Mesenchymal stem cell (in vitro differentiated cells and primary cell): ENCODE data around the gene CYTH1.

Source experiments
- DNase-seq: peaks from one replicate; pipeline ENCODE4 v3.0.0-alpha.2; 2013
- H2AFZ ChIP-seq: one replicate; pipeline ENCODE4 v1.6.1; 2013; ENCODE audit warnings: low read depth, mild to moderate bottlenecking, control low read depth, inconsistent platforms, low read length, moderate library complexity
- H2AK5ac ChIP-seq: 2 replicates; pipeline ENCODE4 v1.6.1; 2013; ENCODE audit warnings: low read length, moderate library complexity, mild to moderate bottlenecking, inconsistent platforms; ENCODE audit not compliant: severe bottlenecking
- H2BK120ac ChIP-seq: one replicate; pipeline ENCODE4 v1.6.1; 2013; ENCODE audit warnings: low read depth, mild to moderate bottlenecking, inconsistent platforms, low read length, moderate library complexity
- H2BK12ac ChIP-seq, 2 experiments: one replicate each; pipeline ENCODE4 v1.6.1; 2013; ENCODE audit warnings: inconsistent platforms in 2 of 2, low read length in 2 of 2, mild to moderate bottlenecking in 2 of 2, moderate library complexity in 2 of 2, control low read depth in 1 of 2
- H2BK15ac ChIP-seq: one replicate; pipeline ENCODE4 v1.6.1; 2013; ENCODE audit warnings: mild to moderate bottlenecking, low read depth, inconsistent platforms; ENCODE audit not compliant: poor library complexity, severe bottlenecking
- H2BK5ac ChIP-seq: 2 replicates; pipeline ENCODE4 v1.6.1; 2013; ENCODE audit warnings: low read depth, mild to moderate bottlenecking, low read length, control low read depth, inconsistent platforms; ENCODE audit not compliant: poor library complexity, severe bottlenecking
- H3K14ac ChIP-seq, 2 experiments: one replicate each; pipeline ENCODE4 v1.6.1; 2013; ENCODE audit warnings: inconsistent platforms in 2 of 2, low read length in 2 of 2, control low read depth in 1 of 2, mild to moderate bottlenecking in 1 of 2, moderate library complexity in 1 of 2
- H3K18ac ChIP-seq, 2 experiments: one replicate each; pipeline ENCODE4 v1.6.1; 2013; ENCODE audit warnings: inconsistent platforms in 2 of 2, low read length in 2 of 2, control low read depth in 1 of 2, low read depth in 1 of 2, mild to moderate bottlenecking in 1 of 2
- H3K23ac ChIP-seq, 2 experiments: one replicate each; pipeline ENCODE4 v1.6.1; 2013; ENCODE audit warnings: inconsistent platforms in 2 of 2, low read length in 2 of 2, mild to moderate bottlenecking in 2 of 2, moderate library complexity in 2 of 2, control low read depth in 1 of 2
- H3K27ac ChIP-seq: 2 replicates; pipeline ENCODE4 v1.5.1; 2013; ENCODE audit warnings: mild to moderate bottlenecking, moderate library complexity, low read length, control low read depth, inconsistent platforms; ENCODE audit not compliant: poor library complexity, severe bottlenecking
- H3K27me3 ChIP-seq, 2 experiments: 2 replicates each; pipeline versions ENCODE4 v1.6.1 to v1.7.0; 2013; ENCODE audit warnings: low read length in 2 of 2, mild to moderate bottlenecking in 2 of 2, moderate library complexity in 2 of 2, control low read depth in 1 of 2, inconsistent platforms in 1 of 2; ENCODE audit not compliant: control insufficient read depth in 1 of 2, insufficient read depth in 1 of 2
- H3K36me3 ChIP-seq, 2 experiments: 2 replicates each; pipeline versions ENCODE4 v1.6.1 to v1.7.0; 2013; ENCODE audit warnings: low read length in 2 of 2, control low read depth in 1 of 2, inconsistent platforms in 1 of 2, low read depth in 1 of 2, mild to moderate bottlenecking in 1 of 2; ENCODE audit not compliant: insufficient read depth in 2 of 2, control insufficient read depth in 1 of 2
- H3K4ac ChIP-seq, 2 experiments: one replicate each; pipeline ENCODE4 v1.6.1; 2013; ENCODE audit warnings: inconsistent platforms in 2 of 2, low read length in 2 of 2, mild to moderate bottlenecking in 2 of 2, moderate library complexity in 2 of 2, control low read depth in 1 of 2, low read depth in 1 of 2
- H3K4me1 ChIP-seq: 2 replicates; pipeline ENCODE4 v1.6.1; 2013; ENCODE audit warnings: low read depth, low read length, control low read depth; ENCODE audit not compliant: control insufficient read depth, insufficient read depth
- H3K4me2 ChIP-seq: 2 replicates; pipeline ENCODE4 v1.6.1; 2013; ENCODE audit warnings: low read length, mild to moderate bottlenecking, inconsistent platforms; ENCODE audit not compliant: poor library complexity, severe bottlenecking
- H3K4me3 ChIP-seq, 2 experiments: 2 replicates each; pipeline versions ENCODE4 v1.5.1 to v1.7.0; 2013; ENCODE audit warnings: low read length in 2 of 2, mild to moderate bottlenecking in 2 of 2, control low read depth in 1 of 2, low read depth in 1 of 2; ENCODE audit not compliant: insufficient read depth in 1 of 2
- H3K79me1 ChIP-seq: replicated peaks from 2 replicates; pipeline ENCODE4 v1.6.1; 2013; ENCODE audit warnings: mild to moderate bottlenecking, control low read depth, low read length, inconsistent platforms; ENCODE audit not compliant: poor library complexity, severe bottlenecking
- H3K9ac ChIP-seq: 2 replicates; pipeline ENCODE4 v1.7.0; 2013; ENCODE audit warnings: mild to moderate bottlenecking, low read length, moderate library complexity
- H3K9me3 ChIP-seq: 2 replicates; pipeline ENCODE4 v1.7.0; 2013; ENCODE audit warnings: mild to moderate bottlenecking, low read length; ENCODE audit not compliant: control insufficient read depth
- H4K8ac ChIP-seq: one replicate; pipeline ENCODE4 v1.6.1; 2013; ENCODE audit warnings: inconsistent platforms, mild to moderate bottlenecking, low read length, moderate library complexity
- H4K91ac ChIP-seq: one replicate; pipeline ENCODE4 v1.6.1; 2013; ENCODE audit warnings: mild to moderate bottlenecking, low read length, inconsistent platforms
- WGBS: methylation state at CpG from one replicate; pipeline ENCODE4 v1.1.7; 2013; ENCODE audit warnings: mixed read lengths; 5-methylcytosine and 5-hydroxymethylcytosine counted together

The CYTH1 gene

DNA sequence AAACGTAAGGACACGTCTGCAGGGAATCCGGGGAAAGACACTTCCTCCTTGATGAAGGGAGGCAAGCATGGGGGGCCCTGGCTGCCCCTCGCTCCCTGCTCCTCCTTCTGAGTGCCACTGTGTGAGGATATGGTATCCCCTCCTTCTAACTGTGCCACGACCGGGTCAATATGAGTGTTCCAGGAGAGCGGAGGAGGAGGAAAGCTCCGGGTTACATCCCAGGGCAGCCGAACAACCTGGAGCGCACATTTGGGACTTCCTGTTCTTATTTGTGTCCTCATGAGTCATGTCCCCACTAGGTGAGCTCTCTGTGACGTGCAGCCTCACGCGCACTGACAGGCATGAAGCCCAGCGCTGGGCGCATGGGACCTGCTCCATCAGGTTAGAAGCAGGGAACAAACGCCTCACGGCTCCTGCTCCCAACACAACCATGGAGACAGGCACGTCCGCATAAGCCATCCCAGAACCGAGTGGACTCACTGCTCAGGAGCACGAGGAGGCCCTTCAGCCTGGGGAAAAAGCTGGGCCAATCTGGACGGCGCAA is 112.0 kb downstream of the CYTH1 start:
- Histone ChIP-seq H3K4ac (no peak overlapping the region), H2AFZ (no peak overlapping the region), H3K4me1 (peaks cover 7% of the 10 kb centered on the region), H3K79me1 (peaks cover 7% of the 10 kb centered on the region), H4K8ac (no peak overlapping the region), H3K27me3 (no peaks in the 10 kb centered on the region), H3K4me2 (no peak overlapping the region), H3K36me3 (peaks cover 22 to 27% of the 10 kb centered on the region in 2 experiments), H3K9ac (no peak overlapping the region), H3K14ac (no peak overlapping the region), H3K4me3 (no peak overlapping the region), H4K91ac (no peak overlapping the region), H2BK5ac (no peak overlapping the region), H2BK12ac (no peak overlapping the region), H2BK15ac (no peak overlapping the region), H3K9me3 (no peaks in the 10 kb centered on the region), H3K18ac (no peak overlapping the region), H3K23ac (no peak overlapping the region), H2BK120ac (no peak overlapping the region), H2AK5ac (no peak overlapping the region), H3K27ac (no peak overlapping the region)
- 97% methylated on average over 23 of the region's 23 CpGs for WGBS
- DNase-seq = no peak

DNA sequence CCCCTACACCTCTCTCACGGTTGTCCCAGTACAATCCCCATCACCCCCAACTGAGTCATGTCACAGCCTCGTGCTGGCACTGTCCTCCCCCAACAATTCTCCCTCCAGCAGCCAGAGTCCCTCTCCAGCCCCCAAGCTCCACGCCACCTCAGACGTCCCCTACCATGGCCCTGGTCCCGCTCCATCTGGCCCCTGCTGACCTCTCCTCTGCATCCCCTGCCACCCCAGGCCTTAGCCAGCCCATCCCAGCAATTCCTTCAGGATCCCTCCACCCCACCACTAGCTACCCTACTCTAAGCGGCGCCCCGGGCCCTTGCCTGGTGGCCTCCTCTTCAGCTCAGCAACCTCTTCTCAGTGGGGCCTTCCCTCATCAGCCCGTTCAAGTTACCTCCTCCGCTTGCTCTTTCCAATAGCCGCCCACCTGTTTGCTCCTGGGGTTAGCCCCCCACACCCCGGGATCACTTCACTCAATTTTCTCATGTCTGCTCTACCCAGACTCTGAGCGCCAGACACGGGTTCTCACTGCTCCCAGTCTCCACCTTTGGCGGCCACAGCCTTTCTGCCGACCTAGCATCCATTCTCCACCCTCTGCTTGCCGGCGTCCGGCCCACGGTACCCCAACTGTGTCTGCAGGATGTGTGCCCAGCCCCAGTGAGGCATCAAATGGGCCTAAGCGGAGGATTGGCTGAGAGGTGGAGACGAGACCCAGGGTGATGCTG is 112.7 kb downstream of the CYTH1 start:
- no peak overlapping the region for H3K27ac ChIP-seq
- no peak overlapping the region for H2BK12ac ChIP-seq
- no peak overlapping the region for H3K23ac ChIP-seq
- no peak overlapping the region for H3K4me2 ChIP-seq
- no peak overlapping the region for H2AK5ac ChIP-seq
- no peaks in the 10 kb centered on the region for H3K27me3 ChIP-seq
- no peak overlapping the region for H2AFZ ChIP-seq
- no peak overlapping the region for H4K91ac ChIP-seq
- H2BK120ac ChIP-seq = no peak overlapping the region
- no peak overlapping the region for H3K4me3 ChIP-seq
- peaks cover 10% of the 10 kb centered on the region for H3K4me1 ChIP-seq
- H4K8ac ChIP-seq = no peak overlapping the region
- H3K36me3 ChIP-seq = peaks cover 15 to 21% of the 10 kb centered on the region in 2 experiments
- H3K18ac ChIP-seq = no peak overlapping the region
- H3K79me1 ChIP-seq = peaks cover 3% of the 10 kb centered on the region
- H2BK5ac ChIP-seq = no peak overlapping the region
- H2BK15ac ChIP-seq = no peak overlapping the region
- 95% methylated on average over 22 of the region's 22 CpGs for WGBS
- H3K9ac ChIP-seq = no peak overlapping the region
- no peak overlapping the region for H3K4ac ChIP-seq
- no peaks in the 10 kb centered on the region for H3K9me3 ChIP-seq
- DNase-seq = no peak
- H3K14ac ChIP-seq = no peak overlapping the region

DNA sequence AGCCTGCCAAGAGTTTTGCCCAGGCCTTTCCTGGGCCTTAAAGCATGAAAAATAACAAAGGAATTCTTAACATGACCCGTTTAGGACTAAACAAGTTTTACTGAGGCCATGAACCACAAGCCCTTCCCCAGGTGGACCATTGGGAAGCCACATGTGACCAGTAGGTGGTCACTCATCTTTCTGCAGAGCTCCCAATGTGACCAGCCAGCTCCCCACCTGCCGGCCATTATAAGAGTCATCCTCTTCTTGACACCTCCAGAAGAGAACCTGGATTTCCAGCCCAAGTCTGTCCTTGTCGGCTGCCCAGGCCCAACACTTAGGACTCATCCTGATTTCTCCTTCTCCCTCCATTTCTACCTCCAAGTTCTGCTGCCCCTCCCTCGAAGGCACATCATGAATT is 113.2 kb downstream of the CYTH1 start:
- Histone ChIP-seq H3K14ac (no peak overlapping the region), H2BK15ac (no peak overlapping the region), H3K27me3 (no peaks in the 10 kb centered on the region), H3K4ac (no peak overlapping the region), H3K4me3 (no peak overlapping the region), H3K9me3 (no peaks in the 10 kb centered on the region), H2BK5ac (no peak overlapping the region), H3K4me2 (no peak overlapping the region), H3K4me1 (peaks cover 10% of the 10 kb centered on the region), H2BK12ac (no peak overlapping the region), H3K23ac (no peak overlapping the region), H2AK5ac (no peak overlapping the region), H4K91ac (no peak overlapping the region), H3K18ac (no peak overlapping the region), H2BK120ac (no peak overlapping the region), H2AFZ (no peak overlapping the region), H4K8ac (no peak overlapping the region), H3K9ac (no peak overlapping the region), H3K27ac (no peak overlapping the region), H3K36me3 (peaks cover 11 to 16% of the 10 kb centered on the region in 2 experiments), H3K79me1 (no peaks in the 10 kb centered on the region)
- DNase-seq = no peak
- 91% methylated on average over 4 of the region's 4 CpGs for WGBS

DNA sequence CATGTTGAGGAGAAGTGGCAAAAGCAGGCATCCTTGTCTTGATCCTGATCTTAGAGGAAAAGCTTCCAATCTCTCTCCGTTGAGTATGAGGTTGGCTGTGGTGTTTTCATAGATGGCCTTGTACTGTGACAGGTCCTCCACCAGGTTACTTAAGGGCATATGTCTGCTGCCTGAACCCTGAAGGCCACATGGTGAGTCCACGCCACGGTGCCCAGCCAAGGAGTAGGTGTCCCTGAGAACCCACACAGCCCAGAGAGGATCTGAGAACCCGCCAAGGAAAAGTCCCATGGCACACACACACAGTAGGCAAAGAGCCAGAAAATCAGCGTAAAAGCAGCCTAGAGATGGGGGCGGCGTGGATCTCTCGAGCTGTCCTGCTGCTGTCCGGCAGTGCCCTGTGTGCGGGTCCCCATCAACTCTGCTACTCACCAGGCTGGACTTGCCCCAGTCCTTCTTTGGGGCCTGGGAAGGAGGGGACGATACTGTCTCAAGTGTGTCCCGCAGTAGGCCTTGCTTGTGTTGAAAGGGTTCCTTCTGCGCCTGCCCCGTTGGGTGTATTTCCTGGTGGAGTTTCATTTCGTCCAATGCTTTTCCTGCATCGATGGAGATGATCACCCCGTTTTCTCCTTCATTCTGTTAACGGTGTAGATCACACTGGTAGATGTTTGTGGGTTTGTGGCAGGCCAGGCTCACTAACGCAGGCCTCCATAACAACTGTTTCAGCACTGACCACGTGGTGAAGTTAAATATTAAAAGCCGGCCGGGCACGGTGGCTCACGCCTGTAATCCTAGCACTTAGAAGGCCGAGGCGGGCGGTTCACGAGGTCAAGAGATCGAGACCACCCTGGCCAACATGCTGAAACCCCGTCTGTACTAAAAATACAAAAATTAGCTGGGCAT is 114.1 kb downstream of the CYTH1 start:
- no peak overlapping the region for H3K4me2 ChIP-seq
- H3K9me3 ChIP-seq = no peaks in the 10 kb centered on the region
- no peak overlapping the region for H3K23ac ChIP-seq
- H3K4me1 ChIP-seq = peaks cover 8% of the 10 kb centered on the region
- H4K91ac ChIP-seq = no peak overlapping the region
- H3K9ac ChIP-seq = no peak overlapping the region
- H2BK12ac ChIP-seq = no peak overlapping the region
- H3K36me3 ChIP-seq = peaks cover 4 to 11% of the 10 kb centered on the region in 2 experiments
- DNase-seq = no peak
- no peak overlapping the region for H3K18ac ChIP-seq
- H3K4ac ChIP-seq = no peak overlapping the region
- no peak overlapping the region for H2BK5ac ChIP-seq
- no peak overlapping the region for H4K8ac ChIP-seq
- no peak overlapping the region for H2AFZ ChIP-seq
- H3K14ac ChIP-seq = no peak overlapping the region
- H2BK15ac ChIP-seq = no peak overlapping the region
- no peak overlapping the region for H3K27ac ChIP-seq
- no peak overlapping the region for H2AK5ac ChIP-seq
- H3K4me3 ChIP-seq = no peak overlapping the region
- H3K27me3 ChIP-seq = no peaks in the 10 kb centered on the region
- no peaks in the 10 kb centered on the region for H3K79me1 ChIP-seq
- 98% methylated on average over 30 of the region's 30 CpGs for WGBS
- no peak overlapping the region for H2BK120ac ChIP-seq
